HepG2 (cell line): ENCODE measurements around the gene PRKCE. TPM values are rescaled to one million over a fixed set of nuclear protein-coding genes. Genes with fewer than 3 reads are reported as not detected.

Experiments used
- BATF2 ChIP-seq: sonication (generic); formaldehyde crosslinking; IDR thresholded peaks from 2 replicates; pipeline ENCODE4 v1.8.0; 2022; ENCODE audit warnings: mild to moderate bottlenecking, missing genetic modification reagents, moderate library complexity
- EZH2 ChIP-seq: conservative IDR thresholded peaks from 2 replicates; pipeline ENCODE4 v1.6.1; 2012; ENCODE audit warnings: mild to moderate bottlenecking, low read depth, low read length, moderate library complexity
- FOXO1 ChIP-seq: sonication (generic); formaldehyde crosslinking; IDR thresholded peaks from 2 replicates; pipeline ENCODE4 v1.4.0; 2020; ENCODE audit warnings: missing genetic modification reagents
- IRX3 ChIP-seq: sonication (generic); formaldehyde crosslinking; IDR thresholded peaks from 2 replicates; pipeline ENCODE4 v1.8.1; 2023; ENCODE audit warnings: mild to moderate bottlenecking, low read depth, missing genetic modification reagents, borderline replicate concordance
- KDM1A ChIP-seq: IDR thresholded peaks from 2 replicates; pipeline ENCODE4 v1.6.1; 2016; ENCODE audit warnings: missing compliant biosample characterization
- KDM5A ChIP-seq: fragments of 200-600 bp; sonication (generic); IDR thresholded peaks from 2 replicates; pipeline ENCODE4 v1.7.0; 2018; ENCODE audit warnings: antibody characterized with exemption, mild to moderate bottlenecking, low read length, borderline replicate concordance
- KMT2B ChIP-seq: IDR thresholded peaks from 2 replicates; pipeline ENCODE4 v1.6.1; 2016; ENCODE audit warnings: missing genetic modification reagents, missing compliant biosample characterization
- MNT ChIP-seq: fragments of 450-650 bp; IDR thresholded peaks from 2 replicates; pipeline ENCODE4 v1.6.1; 2016
- NCOA1 ChIP-seq: sonication (generic); formaldehyde crosslinking; IDR thresholded peaks from 2 replicates; pipeline ENCODE4 v1.9.0; 2021; ENCODE audit warnings: missing genetic modification reagents
- PRMT3 ChIP-seq: sonication (generic); formaldehyde crosslinking; IDR thresholded peaks from 2 replicates; pipeline ENCODE4 v1.8.1; 2022; ENCODE audit warnings: low read depth, mild to moderate bottlenecking, moderate library complexity, missing genetic modification reagents, borderline replicate concordance
- RBFOX2 ChIP-seq: fragments of 200-400 bp; formaldehyde crosslinking; IDR thresholded peaks from 2 replicates; pipeline ENCODE4 v1.6.1; 2017; ENCODE audit warnings: low read depth, mild to moderate bottlenecking, low read length
- SRF ChIP-seq: IDR thresholded peaks from 2 replicates; pipeline ENCODE4 v1.6.1; 2011; ENCODE audit warnings: mild to moderate bottlenecking, low read depth, low read length, moderate library complexity
- SRSF4 ChIP-seq: fragments of 200-400 bp; formaldehyde crosslinking; IDR thresholded peaks from one replicate; pipeline ENCODE4 v1.6.1; 2018; ENCODE audit warnings: mild to moderate bottlenecking, low read depth, low read length, moderate library complexity; ENCODE audit not compliant: poor library complexity, severe bottlenecking
- XRCC5 ChIP-seq: fragments of 200-400 bp; formaldehyde crosslinking; optimal IDR thresholded peaks from 2 replicates; pipeline ENCODE3; 2017; ENCODE audit warnings: mild to moderate bottlenecking, low read length
- YEATS4 ChIP-seq: sonication (generic); formaldehyde crosslinking; IDR thresholded peaks from 2 replicates; pipeline ENCODE4 v1.4.0; 2020; ENCODE audit warnings: missing genetic modification reagents, borderline replicate concordance
- ZBED4 ChIP-seq: sonication (generic); formaldehyde crosslinking; IDR thresholded peaks from 2 replicates; pipeline ENCODE4 v1.4.0; 2020; ENCODE audit warnings: missing genetic modification reagents, borderline replicate concordance
- ZHX1 ChIP-seq: sonication (generic); formaldehyde crosslinking; IDR thresholded peaks from 2 replicates; pipeline ENCODE4 v1.8.1; 2022; ENCODE audit warnings: low read depth, mild to moderate bottlenecking, missing genetic modification reagents
- ZNF12 ChIP-seq: sonication (generic); formaldehyde crosslinking; IDR thresholded peaks from 2 replicates; pipeline ENCODE4 v1.5.0; 2020; ENCODE audit warnings: missing genetic modification reagents
- ZNF230 ChIP-seq: sonication (generic); formaldehyde crosslinking; IDR thresholded peaks from 2 replicates; pipeline ENCODE4 v1.4.0; 2020; ENCODE audit warnings: mild to moderate bottlenecking, missing genetic modification reagents
- ZXDC ChIP-seq: sonication (generic); formaldehyde crosslinking; IDR thresholded peaks from 2 replicates; pipeline ENCODE4 v1.5.0; 2020; ENCODE audit warnings: mild to moderate bottlenecking, missing genetic modification reagents
- polyA plus RNA-seq, 8 experiments: library from polyadenylated mRNA; depleted of rRNA in 3 of 8; stranded (reverse) in 7 of 8; unstranded in 1 of 8; fragments of >200 nt; fragmentation: Illumina TruSeq in 4 of 8; extraction: Trizol in 4 of 8; gene quantifications; 2 replicates each; pipeline versions ENCODE4 v1.2.1 to v1.2.3, GENCODE V29; 2011 to 2016; ENCODE audit warnings: low read depth in 4 of 8, missing spikeins in 1 of 8, mixed read lengths in 1 of 8; ENCODE audit not compliant: insufficient read depth in 1 of 8
- total RNA-seq, 5 experiments: library from RNA; depleted of rRNA; stranded (reverse); fragments of >200 nt; fragmentation: Illumina TruSeq; extraction: Trizol; gene quantifications; 2 replicates each; pipeline ENCODE4 v1.2.3, GENCODE V29; 2016; ENCODE audit warnings: low read depth in 1 of 5

The PRKCE gene
- total and polyA plus RNA-seq, 2 of the 13 experiments (the other 11 are each of a cell fraction or from before 2014, with no cell fraction given) = 1.0 to 3.9 TPM

DNA sequence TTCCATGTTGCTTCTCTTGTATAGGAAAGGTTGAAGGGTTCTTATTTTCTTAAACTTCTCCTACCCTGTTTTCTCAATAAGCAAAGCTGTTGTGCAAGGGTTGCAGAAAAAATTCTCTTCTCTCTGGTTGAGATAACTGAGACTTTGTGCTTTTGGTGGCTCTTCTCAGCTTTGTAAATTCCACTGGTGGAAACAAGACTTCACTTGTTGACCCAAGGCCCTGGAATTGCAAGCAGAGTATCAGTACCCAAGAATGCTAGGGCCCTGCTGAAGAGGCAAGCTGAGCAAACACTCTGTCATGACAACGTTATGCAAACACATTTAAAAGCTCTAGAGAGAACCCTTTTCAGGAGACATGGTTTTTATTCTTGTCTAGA is 351.0 kb downstream of the PRKCE start (continued):
- TF ChIP-seq ZBED4 (no peak), MNT (no peak), YEATS4 (CRISPR knock-in tag) (no peak), FOXO1 (CRISPR knock-in tag) (peak; percentile 37; the same call in 1 of the 2 replicates), SRSF4 (no peak), KMT2B (CRISPR knock-in tag) (no peak), XRCC5 (no peak), ZHX1 (CRISPR knock-in tag) (no peak), RBFOX2 (no peak), KDM5A (no peak), IRX3 (CRISPR knock-in tag) (no peak), ZNF12 (CRISPR knock-in tag) (peak; percentile 70; the same call in 1 of the 2 replicates), BATF2 (CRISPR knock-in tag) (no peak), PRMT3 (no peak), SRF (no peak), EZH2 (no peak), KDM1A (no peak), NCOA1 (no peak), ZXDC (no peak), ZNF230 (no peak)
